Measurements from ENCODE around the gene CCDC34.
"Not testable (repeated sequence)": the region's sequence is repeated elsewhere in the genome, so short reads cannot be mapped to it uniquely, and the experiment has no call there.

The CCDC34 gene

GRCh38 chr11:27361649-27362431, 1.2 kb downstream of the CCDC34 start:
- DNase-seq, result no peak

GRCh38 chr11:27358296-27358695, 4.7 kb downstream of the CCDC34 start:
- no peak for DNase-seq

GRCh38 chr11:27357250-27357649, 5.8 kb downstream of the CCDC34 start:
- DNase-seq, result no peak

DNA sequence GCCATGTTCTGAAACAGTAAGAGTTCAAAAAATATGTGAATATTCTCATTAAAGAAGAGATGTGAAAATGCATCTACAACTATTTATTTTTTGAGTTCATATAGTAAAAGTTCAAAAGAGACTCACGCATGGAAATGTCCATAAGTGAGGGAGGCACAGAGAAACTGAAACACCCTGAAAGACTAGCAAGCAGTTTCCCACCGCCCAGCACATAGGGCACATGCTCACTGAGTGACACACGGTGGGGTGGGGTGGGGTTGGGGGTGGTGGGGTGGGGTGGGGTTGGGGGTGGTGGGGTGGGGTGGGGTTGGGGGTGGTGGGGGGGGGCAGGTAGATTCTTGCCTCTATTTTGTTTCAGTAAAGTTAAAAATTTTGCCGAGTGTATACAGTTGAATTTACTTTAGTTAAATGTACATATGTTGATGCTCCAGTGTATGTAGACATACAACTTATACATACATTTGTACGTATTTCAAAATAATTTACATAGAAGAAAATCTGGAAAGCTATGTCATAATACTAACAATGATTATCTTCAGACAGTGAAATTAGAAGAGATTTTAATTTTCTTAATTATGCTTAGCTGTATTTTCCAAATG, 6.3 kb downstream of the CCDC34 start:
- DNase-seq, result no peak

DNA sequence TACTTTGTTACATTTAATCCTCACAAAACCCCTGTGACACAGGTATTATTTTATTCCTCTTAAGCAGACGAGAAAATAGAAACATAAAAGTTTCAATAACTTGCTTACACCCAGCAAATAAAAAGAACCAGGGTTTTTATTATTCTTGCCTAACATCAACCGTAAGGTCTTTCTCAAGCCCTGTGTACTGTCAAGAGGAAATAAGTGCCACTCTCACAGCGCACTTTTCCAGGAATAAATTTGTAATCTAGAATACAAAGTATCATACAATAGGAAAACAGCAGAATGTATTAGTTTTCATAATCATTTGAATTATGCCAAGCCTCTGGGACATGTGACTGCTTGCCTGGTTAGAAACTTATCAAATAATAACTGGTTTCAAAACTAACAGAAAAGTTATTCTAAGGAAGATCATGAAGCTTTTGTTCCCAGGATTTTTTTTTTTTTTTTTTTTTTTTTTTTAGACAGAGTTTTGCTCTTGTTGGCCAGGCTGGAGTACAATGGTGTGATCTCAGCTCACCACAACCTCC, 7.4 kb downstream of the CCDC34 start:
- no peak for DNase-seq

- DNase-seq, result no peak
Measured at GRCh38 chr11:27354359-27354965, 8.6 kb downstream of the CCDC34 start.

DNA sequence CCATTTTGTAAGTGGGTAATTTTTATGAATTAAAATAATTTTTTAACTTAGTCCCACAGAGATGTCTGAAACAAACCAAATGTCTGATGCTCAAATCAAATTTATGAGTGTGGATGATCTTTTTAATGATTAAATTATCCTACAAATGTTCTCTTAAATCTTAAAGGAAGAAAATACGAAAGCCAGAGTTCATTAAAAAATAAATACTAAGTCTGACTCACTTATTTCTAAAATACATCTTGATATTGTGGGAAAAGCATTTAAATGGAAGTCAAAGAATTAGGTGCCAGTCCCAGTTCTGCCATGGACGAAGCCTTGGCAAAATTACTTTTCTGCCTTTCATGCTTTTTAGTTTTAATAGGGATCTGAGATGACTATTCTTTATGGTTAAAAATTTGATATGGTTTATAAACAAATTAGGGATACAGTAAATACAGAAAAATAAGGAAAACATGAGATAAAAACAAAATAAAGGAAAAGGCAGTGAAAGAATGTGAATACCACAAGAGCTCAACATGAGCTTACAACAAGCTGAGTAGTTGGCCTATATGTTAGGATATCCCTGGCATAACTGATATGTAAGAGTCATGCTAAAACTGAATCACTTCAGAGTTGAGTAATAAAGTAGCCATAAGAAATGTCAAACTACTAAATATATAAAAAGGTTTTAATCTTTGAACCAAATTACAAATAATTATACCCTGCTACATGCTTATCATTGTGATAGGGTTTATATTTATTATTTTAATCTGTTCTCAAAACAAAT, 9.2 kb downstream of the CCDC34 start:
- DNase-seq, result no peak

GRCh38 chr11:27352781-27353180, 10.2 kb downstream of the CCDC34 start:
- DNase-seq, result no peak

DNA sequence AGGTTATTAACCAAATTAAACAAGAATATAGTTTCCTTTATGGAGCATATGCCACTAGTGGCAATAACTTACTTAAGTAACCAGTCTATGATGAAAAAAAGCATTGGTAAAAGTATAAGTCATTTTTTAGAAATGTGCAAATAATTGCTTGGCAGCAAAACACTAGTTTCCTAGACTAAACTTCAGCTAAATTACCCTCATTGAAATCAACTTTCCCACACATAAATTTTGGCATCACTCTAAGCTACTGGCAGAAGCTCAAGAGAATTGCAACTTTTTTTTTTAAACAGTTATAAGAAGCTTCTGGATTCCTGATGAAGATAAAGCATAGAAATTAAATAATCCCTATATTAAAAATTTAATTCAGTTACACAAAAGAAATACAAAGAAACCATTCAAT, 12.5 kb downstream of the CCDC34 start:
- DNase-seq, result no peak

GRCh38 chr11:27349919-27350318, 13.1 kb downstream of the CCDC34 start:
- no peak for DNase-seq

GRCh38 chr11:27348340-27348873, 14.6 kb downstream of the CCDC34 start:
- DNase-seq, result no peak

- DNase-seq, result no peak
Measured at GRCh38 chr11:27347359-27348339, 15.4 kb downstream of the CCDC34 start.

DNA sequence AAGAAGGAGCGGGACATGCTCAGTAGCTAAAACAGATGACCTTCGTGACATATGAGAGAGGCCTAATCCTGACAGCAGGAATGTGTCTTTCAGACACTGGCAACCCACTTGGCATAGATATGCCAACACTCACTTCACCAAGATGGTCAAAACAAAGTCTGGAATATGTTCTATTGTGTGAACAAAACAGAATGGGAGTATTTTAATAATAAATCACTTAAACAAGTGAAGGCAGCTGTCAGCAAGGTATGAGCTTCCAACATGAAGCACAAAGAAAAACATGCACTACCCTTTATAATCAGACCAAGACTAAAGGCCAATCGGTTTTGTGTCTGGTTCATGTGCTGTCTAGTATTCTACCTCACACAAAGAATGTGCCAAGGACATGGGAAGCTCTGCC, 23.1 kb downstream of the CCDC34 start:
- DNase-seq, result no peak

GRCh38 chr11:27334764-27335163, 28.3 kb downstream of the CCDC34 start:
- not testable (repeated sequence) for DNase-seq

GRCh38 chr11:27331981-27332380, 31.0 kb downstream of the CCDC34 start:
- no peak for DNase-seq

- no peak for DNase-seq
Measured at GRCh38 chr11:27330633-27331270, 32.3 kb downstream of the CCDC34 start.

GRCh38 chr11:27329867-27330632, 33.0 kb downstream of the CCDC34 start:
- DNase-seq, result no peak

- no peak for DNase-seq
Measured at GRCh38 chr11:27328614-27329013, 34.4 kb downstream of the CCDC34 start.

DNA sequence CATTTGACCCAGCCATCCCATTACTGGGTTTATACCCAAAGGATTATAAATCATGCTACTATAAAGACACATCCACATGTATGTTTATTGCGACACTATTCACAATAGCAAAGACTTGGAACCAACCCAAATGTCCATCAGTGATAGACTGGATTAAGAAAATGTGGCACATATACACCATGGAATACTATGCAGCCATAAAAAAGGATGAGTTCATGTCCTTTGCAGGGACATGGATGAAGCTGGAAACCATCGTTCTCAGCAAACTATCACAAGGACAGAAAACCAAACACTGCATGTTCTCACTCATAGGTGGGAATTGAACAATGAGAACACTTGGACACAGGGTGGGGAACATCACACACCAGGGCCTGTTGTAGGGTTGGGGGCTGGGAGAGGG, 36.0 kb downstream of the CCDC34 start:
- not testable (repeated sequence) for DNase-seq

GRCh38 chr11:27322196-27322595, 40.8 kb downstream of the CCDC34 start:
- DNase-seq, result not testable (repeated sequence)

Measured in CD4-positive, alpha-beta T cell treated with Interleukin-15 for 1 hour (primary cell).